Measurements from ENCODE around the gene GAGE12H.
"Not testable (repeated sequence)": the region's sequence is repeated elsewhere in the genome, so short reads cannot be mapped to it uniquely, and the experiment has no call there.

Gene GAGE12H

DNA sequence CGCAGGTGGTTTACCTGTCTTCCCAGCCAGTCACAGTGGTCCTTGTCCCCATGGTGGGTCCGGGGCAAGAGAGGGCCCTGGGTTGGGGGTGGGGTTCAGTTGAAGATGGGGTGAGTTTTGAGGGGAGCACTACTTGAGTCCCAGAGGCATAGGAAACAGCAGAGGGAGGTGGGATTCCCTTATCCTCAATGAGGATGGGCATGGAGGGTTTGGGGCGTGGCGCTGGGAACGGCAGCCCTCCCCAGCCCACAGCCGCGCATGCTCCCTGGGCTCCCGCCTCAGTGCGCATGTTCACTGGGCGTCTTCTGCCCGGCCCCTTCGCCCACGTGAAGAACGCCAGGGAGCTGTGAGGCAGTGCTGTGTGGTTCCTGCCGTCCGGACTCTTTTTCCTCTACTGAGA is at the start of gene GAGE12H:
Gene GAGE12H (plus strand): TSS at position 301 of the 400 bp plus-strand sequence. CDS start 1,155 bp downstream, outside the sequence.
- not testable (repeated sequence) for DNase-seq

- not testable (repeated sequence) for DNase-seq
Measured at GRCh38 chrX:49531877-49532276, 47.9 kb upstream of the GAGE12H start, which contains the start of gene GAGE12C. Gene GAGE12C (plus strand): TSS chrX:49532177. CDS start chrX:49533332, 1,155 bp downstream.

DNA sequence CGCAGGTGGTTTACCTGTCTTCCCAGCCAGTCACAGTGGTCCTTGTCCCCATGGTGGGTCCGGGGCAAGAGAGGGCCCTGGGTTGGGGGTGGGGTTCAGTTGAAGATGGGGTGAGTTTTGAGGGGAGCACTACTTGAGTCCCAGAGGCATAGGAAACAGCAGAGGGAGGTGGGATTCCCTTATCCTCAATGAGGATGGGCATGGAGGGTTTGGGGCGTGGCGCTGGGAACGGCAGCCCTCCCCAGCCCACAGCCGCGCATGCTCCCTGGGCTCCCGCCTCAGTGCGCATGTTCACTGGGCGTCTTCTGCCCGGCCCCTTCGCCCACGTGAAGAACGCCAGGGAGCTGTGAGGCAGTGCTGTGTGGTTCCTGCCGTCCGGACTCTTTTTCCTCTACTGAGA is 38.3 kb upstream of the GAGE12H start, which contains the start of gene GAGE12D:
Gene GAGE12D (plus strand): TSS at position 301 of the 400 bp plus-strand sequence. CDS start 1,155 bp downstream, outside the sequence.
- DNase-seq = not testable (repeated sequence)

DNA sequence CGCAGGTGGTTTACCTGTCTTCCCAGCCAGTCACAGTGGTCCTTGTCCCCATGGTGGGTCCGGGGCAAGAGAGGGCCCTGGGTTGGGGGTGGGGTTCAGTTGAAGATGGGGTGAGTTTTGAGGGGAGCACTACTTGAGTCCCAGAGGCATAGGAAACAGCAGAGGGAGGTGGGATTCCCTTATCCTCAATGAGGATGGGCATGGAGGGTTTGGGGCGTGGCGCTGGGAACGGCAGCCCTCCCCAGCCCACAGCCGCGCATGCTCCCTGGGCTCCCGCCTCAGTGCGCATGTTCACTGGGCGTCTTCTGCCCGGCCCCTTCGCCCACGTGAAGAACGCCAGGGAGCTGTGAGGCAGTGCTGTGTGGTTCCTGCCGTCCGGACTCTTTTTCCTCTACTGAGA is 28.8 kb upstream of the GAGE12H start, which contains the start of gene GAGE12E:
Gene GAGE12E (plus strand): TSS at position 301 of the 400 bp plus-strand sequence. CDS start 1,155 bp downstream, outside the sequence.
- not testable (repeated sequence) for DNase-seq

DNA sequence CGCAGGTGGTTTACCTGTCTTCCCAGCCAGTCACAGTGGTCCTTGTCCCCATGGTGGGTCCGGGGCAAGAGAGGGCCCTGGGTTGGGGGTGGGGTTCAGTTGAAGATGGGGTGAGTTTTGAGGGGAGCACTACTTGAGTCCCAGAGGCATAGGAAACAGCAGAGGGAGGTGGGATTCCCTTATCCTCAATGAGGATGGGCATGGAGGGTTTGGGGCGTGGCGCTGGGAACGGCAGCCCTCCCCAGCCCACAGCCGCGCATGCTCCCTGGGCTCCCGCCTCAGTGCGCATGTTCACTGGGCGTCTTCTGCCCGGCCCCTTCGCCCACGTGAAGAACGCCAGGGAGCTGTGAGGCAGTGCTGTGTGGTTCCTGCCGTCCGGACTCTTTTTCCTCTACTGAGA is 19.2 kb upstream of the GAGE12H start, which contains the start of gene GAGE12F:
Gene GAGE12F (plus strand): TSS at position 301 of the 400 bp plus-strand sequence. CDS start 1,155 bp downstream, outside the sequence.
- DNase-seq = not testable (repeated sequence)

- DNase-seq = not testable (repeated sequence)
Measured at GRCh38 chrX:49568728-49569127, 11.0 kb upstream of the GAGE12H start.

GRCh38 chrX:49569152-49569551 is 10.6 kb upstream of the GAGE12H start:
- DNase-seq = not testable (repeated sequence)

DNA sequence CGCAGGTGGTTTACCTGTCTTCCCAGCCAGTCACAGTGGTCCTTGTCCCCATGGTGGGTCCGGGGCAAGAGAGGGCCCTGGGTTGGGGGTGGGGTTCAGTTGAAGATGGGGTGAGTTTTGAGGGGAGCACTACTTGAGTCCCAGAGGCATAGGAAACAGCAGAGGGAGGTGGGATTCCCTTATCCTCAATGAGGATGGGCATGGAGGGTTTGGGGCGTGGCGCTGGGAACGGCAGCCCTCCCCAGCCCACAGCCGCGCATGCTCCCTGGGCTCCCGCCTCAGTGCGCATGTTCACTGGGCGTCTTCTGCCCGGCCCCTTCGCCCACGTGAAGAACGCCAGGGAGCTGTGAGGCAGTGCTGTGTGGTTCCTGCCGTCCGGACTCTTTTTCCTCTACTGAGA is 9.6 kb upstream of the GAGE12H start, which contains the start of gene GAGE12G:
Gene GAGE12G (plus strand): TSS at position 301 of the 400 bp plus-strand sequence. CDS start 1,155 bp downstream, outside the sequence.
- not testable (repeated sequence) for DNase-seq

- DNase-seq = not testable (repeated sequence)
Measured at GRCh38 chrX:49589196-49589595, 9.4 kb downstream of the GAGE12H start, which contains the start of gene GAGE2A. Gene GAGE2A (plus strand): TSS chrX:49589496. CDS start chrX:49590651, 1,155 bp downstream.

DNA sequence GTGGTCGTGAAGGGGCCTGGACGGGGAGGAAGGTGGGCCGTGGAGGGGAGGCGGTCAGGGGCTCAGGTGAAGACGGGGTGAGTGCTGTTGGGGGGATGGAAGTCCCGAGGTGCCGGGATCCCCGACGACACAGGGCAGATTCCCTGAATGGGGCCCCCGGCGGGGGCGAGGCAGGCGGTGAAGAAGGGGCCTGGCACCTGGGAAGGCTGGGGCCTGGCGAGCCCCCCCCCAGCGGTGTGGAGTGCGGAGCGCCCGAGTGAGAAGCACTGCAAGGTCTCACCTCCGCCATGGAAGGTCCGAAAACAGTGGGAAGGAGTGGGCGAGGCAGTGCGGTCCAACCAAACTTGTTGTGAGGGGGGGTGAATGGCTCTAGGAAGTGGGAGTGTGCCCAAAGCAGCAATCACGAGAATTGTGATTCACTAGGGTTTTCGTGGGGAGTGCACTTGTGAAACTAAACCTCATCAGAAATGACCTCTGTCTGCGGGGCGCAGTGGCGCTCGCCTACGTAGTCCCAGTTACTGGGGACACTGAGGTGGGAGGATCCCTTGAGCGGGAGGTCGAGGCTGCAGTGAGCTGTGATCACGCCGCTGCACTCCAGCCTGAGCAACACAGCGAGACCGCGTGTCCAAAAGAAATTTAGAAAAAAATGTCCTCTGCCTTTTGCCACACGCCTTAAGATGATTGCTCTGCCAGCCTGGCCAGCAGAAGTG is 10.2 kb downstream of the GAGE12H start:
- DNase-seq = not testable (repeated sequence)

DNA sequence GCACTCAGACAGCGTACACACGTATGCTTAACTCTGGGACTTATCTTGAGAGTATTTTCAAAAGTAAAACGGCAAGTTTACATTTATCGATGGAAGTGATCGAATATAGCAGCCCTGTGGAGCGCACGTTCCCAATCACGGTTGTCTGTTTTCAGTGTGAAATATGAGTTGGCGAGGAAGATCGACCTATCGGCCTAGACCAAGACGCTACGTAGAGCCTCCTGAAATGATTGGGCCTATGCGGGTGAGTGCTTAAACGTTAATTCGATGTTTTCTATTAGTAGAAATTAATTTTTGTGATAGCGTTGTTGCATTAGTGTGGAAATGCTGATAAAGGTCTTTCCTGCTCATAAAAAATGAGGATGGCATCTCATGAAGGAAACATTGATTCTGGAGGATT is 10.7 kb downstream of the GAGE12H start:
- DNase-seq = not testable (repeated sequence)

GRCh38 chrX:49598720-49599119 is 19.0 kb downstream of the GAGE12H start, which contains the start of gene GAGE1:
Gene GAGE1 (plus strand): TSS chrX:49599020. CDS start chrX:49600175, 1,155 bp downstream.
- not testable (repeated sequence) for DNase-seq

DNA sequence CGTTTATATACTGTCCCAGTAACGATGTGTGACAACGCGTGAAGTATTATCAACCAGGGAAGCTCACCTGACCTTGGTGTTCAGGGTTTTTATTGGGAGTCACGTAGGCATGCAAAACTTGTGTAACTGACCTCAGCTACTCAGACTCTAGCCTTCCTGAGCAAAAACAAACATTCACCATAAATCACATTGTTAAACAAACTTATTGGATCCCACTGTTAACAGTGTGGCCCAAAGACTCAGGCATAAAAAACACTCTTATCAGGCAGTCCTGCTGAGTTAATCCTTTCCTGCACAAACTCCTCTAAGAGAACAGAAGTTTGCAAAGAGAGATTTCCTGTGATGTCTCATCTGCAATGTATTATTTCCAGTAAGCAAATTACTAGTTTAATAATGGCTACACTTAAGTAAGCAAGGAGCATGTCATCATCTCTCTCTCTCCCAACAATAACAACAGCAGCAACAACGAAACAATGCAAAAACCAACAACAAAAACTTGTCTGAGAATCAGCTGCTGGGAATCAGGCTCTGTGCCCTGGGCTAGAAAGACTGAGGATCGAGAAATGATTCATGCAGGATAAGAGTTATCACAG is 31.1 kb downstream of the GAGE12H start:
- no peak for DNase-seq

GRCh38 chrX:49618574-49618973 is 38.8 kb downstream of the GAGE12H start:
- DNase-seq = no peak

- DNase-seq = peak in 1 of 2 experiments; percentile 19
Measured at GRCh38 chrX:49627086-49627777, 47.5 kb downstream of the GAGE12H start.

All from NCI-H526 (cell line).